Activated T-cell treated with anti-CD3 and anti-CD28 coated beads for 48 hours (primary cell): Measurements from ENCODE around the gene VWA5A.

ENCODE experiments used
- DNase-seq: peaks from one replicate; pipeline ENCODE4 v3.0.0-alpha.2; 2020; ENCODE audit warnings: low read depth

The VWA5A gene

GRCh38 chr11:124114942-124115781 is at the start of gene VWA5A:
Gene VWA5A, plus strand, starts transcription at chr11:124115450. Its CDS starts 2,062 bp downstream, at chr11:124117512.
- peak; percentile 67 for DNase-seq

GRCh38 chr11:124068601-124069110 is 46.6 kb upstream of the VWA5A start:
- no peak for DNase-seq

- DNase-seq, result peak; percentile 37
Observed at GRCh38 chr11:124069429-124070401, 45.5 kb upstream of the VWA5A start.

- DNase-seq, result peak; percentile 49
Observed at GRCh38 chr11:124070915-124071622, 44.2 kb upstream of the VWA5A start.

- no peak for DNase-seq
Observed at GRCh38 chr11:124071623-124071948, 43.7 kb upstream of the VWA5A start.

GRCh38 chr11:124072147-124072546 is 43.1 kb upstream of the VWA5A start:
- DNase-seq, result no peak

- DNase-seq, result no peak
Observed at GRCh38 chr11:124074554-124074953, 40.7 kb upstream of the VWA5A start.

GRCh38 chr11:124075492-124075840 is 39.8 kb upstream of the VWA5A start:
- no peak for DNase-seq

GRCh38 chr11:124075841-124076651 is 39.2 kb upstream of the VWA5A start:
- DNase-seq, result no peak

- DNase-seq, result no peak
Observed at GRCh38 chr11:124077266-124077665, 38.0 kb upstream of the VWA5A start.

- DNase-seq, result no peak
Observed at GRCh38 chr11:124078591-124078990, 36.7 kb upstream of the VWA5A start.

- DNase-seq, result no peak
Observed at GRCh38 chr11:124079631-124080326, 35.5 kb upstream of the VWA5A start.

GRCh38 chr11:124080327-124081001 is 34.8 kb upstream of the VWA5A start:
- DNase-seq, result no peak

- DNase-seq, result no peak
Observed at GRCh38 chr11:124081483-124081882, 33.8 kb upstream of the VWA5A start.

- DNase-seq, result no peak
Observed at GRCh38 chr11:124082371-124082770, 32.9 kb upstream of the VWA5A start.

- DNase-seq, result no peak
Observed at GRCh38 chr11:124085583-124085982, 29.7 kb upstream of the VWA5A start.

- DNase-seq, result no peak
Observed at GRCh38 chr11:124085997-124086846, 29.0 kb upstream of the VWA5A start.

- no peak for DNase-seq
Observed at GRCh38 chr11:124090996-124091395, 24.3 kb upstream of the VWA5A start.

GRCh38 chr11:124093330-124093729 is 21.9 kb upstream of the VWA5A start:
- no peak for DNase-seq
